Suprapubic skin (tissue), 4 donors: ENCODE measurements around the gene NOTCH2. TPM values are rescaled to one million over a fixed set of nuclear protein-coding genes. Genes with fewer than 3 reads are reported as not detected.

Experiments
- DNase-seq, 2 donors: peaks; one replicate each; pipeline ENCODE4 v3.0.0-alpha.2; 2019; ENCODE audit warnings: low spot score in 2 of 2
- H3K27ac ChIP-seq: fragments of 200-600 bp; sonication (generic); one replicate; pipeline ENCODE4 v1.5.1; 2019
- H3K27me3 ChIP-seq: fragments of 200-600 bp; sonication (generic); one replicate; pipeline ENCODE4 v1.5.1; 2019
- H3K36me3 ChIP-seq: fragments of 200-600 bp; sonication (generic); one replicate; pipeline ENCODE4 v1.5.1; 2019
- H3K4me1 ChIP-seq: fragments of 200-600 bp; sonication (generic); one replicate; pipeline ENCODE4 v1.5.1; 2019
- H3K4me3 ChIP-seq: fragments of 200-600 bp; sonication (generic); one replicate; pipeline ENCODE4 v1.5.1; 2019; ENCODE audit warnings: mild to moderate bottlenecking
- H3K9me3 ChIP-seq: fragments of 200-600 bp; sonication (generic); one replicate; pipeline ENCODE4 v1.5.1; 2019
- EP300 ChIP-seq: sonication (generic); formaldehyde crosslinking; IDR thresholded peaks from one replicate; pipeline ENCODE4 v1.6.1; 2017; ENCODE audit warnings: antibody characterized with exemption
- POLR2A ChIP-seq, 2 donors: fragments of 450-650 bp; IDR thresholded peaks; one replicate each; pipeline ENCODE4 v1.6.1; 2017; ENCODE audit warnings: antibody characterized with exemption in 2 of 2, mild to moderate bottlenecking in 2 of 2, moderate library complexity in 2 of 2
- POLR2AphosphoS5 ChIP-seq, 3 donors: sonication (generic); formaldehyde crosslinking; IDR thresholded peaks; one replicate each; pipeline ENCODE4 v1.6.1; 2017; ENCODE audit warnings: antibody characterized with exemption in 3 of 3
- WGBS: methylation state at CpG from one replicate; pipeline ENCODE4 v1.1.5; 2018; 5-methylcytosine and 5-hydroxymethylcytosine counted together
- total RNA-seq, 4 donors: library from RNA; depleted of rRNA; stranded (reverse); fragments of >200 nt; gene quantifications; one replicate each; pipeline ENCODE4 v1.1.0, GENCODE V29; 2016
- TF ChIP-seq, protein P1 (sequence below), 2 donors: fragments of 200-600 bp in 1 of 2; fragments of 450-650 bp in 1 of 2; sonication (generic) in 1 of 2; IDR thresholded peaks; one replicate each; pipeline ENCODE4 v1.5.1; 2016 to 2019; ENCODE audit warnings: antibody characterized with exemption in 2 of 2, mild to moderate bottlenecking in 1 of 2, moderate library complexity in 1 of 2

NOTCH2 gene
- total RNA-seq, 4 donors from 2014 or later: 120 to 167 (median 154) TPM

DNA sequence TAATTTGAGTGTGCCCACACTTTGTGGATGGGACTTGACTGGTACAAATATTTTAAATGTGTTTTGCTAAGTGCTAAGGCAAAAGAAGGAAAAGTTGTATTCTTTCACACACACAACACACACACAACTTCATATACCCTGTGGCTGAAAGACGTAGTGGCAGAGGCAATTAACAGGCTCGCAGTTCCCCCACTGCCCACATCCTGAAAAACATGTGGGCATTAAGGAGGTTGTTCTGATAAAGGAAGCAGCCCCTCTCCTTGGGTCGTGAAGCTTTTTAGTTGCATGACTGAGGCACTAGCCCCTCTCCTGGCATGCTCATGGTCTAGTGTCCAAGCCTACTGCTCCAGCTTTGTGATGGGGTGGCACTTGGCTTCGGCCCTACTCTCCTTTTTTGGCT is 158.8 kb downstream of the NOTCH2 start:
- no peaks in the 10 kb centered on the region for H3K27me3 ChIP-seq
- H3K27ac ChIP-seq: no peak overlapping the region
- no peaks in the 10 kb centered on the region for H3K9me3 ChIP-seq
- no peak for DNase-seq
- H3K36me3 ChIP-seq: peaks cover 22% of the 10 kb centered on the region
- WGBS: 78% methylated on average over 4 of the region's 4 CpGs
- H3K4me1 ChIP-seq: no peaks in the 10 kb centered on the region
- TF ChIP-seq POLR2A (IDR thresholded peaks at IDR 0.05): no peak
- no peak for TF ChIP-seq POLR2AphosphoS5 (IDR thresholded peaks at IDR 0.05)
- TF ChIP-seq, protein P1, sequence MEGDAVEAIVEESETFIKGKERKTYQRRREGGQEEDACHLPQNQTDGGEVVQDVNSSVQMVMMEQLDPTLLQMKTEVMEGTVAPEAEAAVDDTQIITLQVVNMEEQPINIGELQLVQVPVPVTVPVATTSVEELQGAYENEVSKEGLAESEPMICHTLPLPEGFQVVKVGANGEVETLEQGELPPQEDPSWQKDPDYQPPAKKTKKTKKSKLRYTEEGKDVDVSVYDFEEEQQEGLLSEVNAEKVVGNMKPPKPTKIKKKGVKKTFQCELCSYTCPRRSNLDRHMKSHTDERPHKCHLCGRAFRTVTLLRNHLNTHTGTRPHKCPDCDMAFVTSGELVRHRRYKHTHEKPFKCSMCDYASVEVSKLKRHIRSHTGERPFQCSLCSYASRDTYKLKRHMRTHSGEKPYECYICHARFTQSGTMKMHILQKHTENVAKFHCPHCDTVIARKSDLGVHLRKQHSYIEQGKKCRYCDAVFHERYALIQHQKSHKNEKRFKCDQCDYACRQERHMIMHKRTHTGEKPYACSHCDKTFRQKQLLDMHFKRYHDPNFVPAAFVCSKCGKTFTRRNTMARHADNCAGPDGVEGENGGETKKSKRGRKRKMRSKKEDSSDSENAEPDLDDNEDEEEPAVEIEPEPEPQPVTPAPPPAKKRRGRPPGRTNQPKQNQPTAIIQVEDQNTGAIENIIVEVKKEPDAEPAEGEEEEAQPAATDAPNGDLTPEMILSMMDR (IDR thresholded peaks at IDR 0.05): no peak
- no peak for TF ChIP-seq EP300
- no peak overlapping the region for H3K4me3 ChIP-seq

DNA sequence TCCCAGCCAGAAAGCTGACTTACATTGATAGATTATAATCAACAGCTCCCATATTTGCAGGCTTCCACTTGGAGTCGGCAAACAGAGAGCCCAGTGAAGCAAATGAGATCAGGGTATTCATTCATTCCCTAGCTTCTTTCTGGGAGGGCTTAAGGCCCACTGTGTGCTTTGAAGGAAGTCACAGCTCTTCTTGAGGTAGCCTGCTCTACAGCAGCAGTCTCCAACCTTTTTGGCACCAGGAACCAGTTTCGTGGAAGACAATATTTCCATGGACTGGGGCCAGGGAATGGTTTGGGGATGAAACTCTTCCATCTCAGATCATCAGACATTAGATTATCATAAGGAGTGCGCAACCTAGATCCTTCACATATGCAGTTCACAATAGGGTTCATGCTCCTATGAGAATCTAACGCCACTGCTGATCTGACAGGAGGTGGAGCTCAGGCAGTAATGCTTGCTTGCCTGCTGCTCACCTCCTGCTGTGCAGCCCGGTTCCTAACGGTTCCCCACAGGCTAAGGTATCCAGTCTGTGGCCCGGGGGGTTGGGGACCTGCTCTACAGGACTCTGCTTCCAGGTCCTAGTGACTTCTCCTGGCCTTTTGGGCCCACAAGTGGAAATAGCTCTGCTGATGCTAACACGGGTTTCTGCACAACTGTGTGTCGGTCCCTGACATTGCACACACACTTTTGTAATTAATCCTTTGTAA is 159.4 kb downstream of the NOTCH2 start:
- peaks cover 16% of the 10 kb centered on the region for H3K36me3 ChIP-seq
- DNase-seq: no peak
- TF ChIP-seq POLR2A (IDR thresholded peaks at IDR 0.05): no peak
- no peak for TF ChIP-seq POLR2AphosphoS5 (IDR thresholded peaks at IDR 0.05)
- no peak for TF ChIP-seq EP300
- TF ChIP-seq, protein P1 (IDR thresholded peaks at IDR 0.05): no peak
- whole genome bisulfite sequencing: 76% methylated on average over 6 of the region's 9 CpGs
- H3K27me3 ChIP-seq: no peaks in the 10 kb centered on the region
- H3K4me3 ChIP-seq: no peak overlapping the region
- H3K9me3 ChIP-seq: no peaks in the 10 kb centered on the region
- H3K4me1 ChIP-seq: no peaks in the 10 kb centered on the region
- no peak overlapping the region for H3K27ac ChIP-seq

DNA sequence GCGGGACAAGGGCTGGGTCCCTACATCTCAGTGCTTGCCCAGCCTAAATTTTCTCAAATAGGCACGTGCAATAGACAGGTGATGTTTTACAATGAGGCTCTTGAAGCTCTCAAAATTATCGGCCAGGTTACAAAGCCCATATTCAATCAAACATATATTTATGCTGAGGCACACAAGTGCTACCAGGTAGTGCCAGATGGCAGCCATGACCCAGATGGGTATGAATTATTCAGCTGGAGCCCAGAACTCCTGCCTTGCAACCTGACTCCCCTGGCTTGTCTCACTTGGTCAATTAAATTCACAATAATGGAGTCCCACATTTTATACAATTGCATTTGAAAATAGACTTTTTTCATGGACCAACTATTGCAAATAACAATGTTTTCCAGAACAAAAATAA is 160.8 kb downstream of the NOTCH2 start:
- TF ChIP-seq POLR2A (IDR thresholded peaks at IDR 0.05) (no peak), POLR2AphosphoS5 (IDR thresholded peaks at IDR 0.05) (no peak), EP300 (no peak)
- TF ChIP-seq, protein P1 (IDR thresholded peaks at IDR 0.05): no peak
- no peaks in the 10 kb centered on the region for H3K9me3 ChIP-seq
- DNase-seq: no peak
- peaks cover 2% of the 10 kb centered on the region for H3K36me3 ChIP-seq
- no peak overlapping the region for H3K4me3 ChIP-seq
- H3K4me1 ChIP-seq: no peaks in the 10 kb centered on the region
- H3K27ac ChIP-seq: no peak overlapping the region
- H3K27me3 ChIP-seq: no peaks in the 10 kb centered on the region
- 91% methylated on average over 3 of the region's 3 CpGs for WGBS

DNA sequence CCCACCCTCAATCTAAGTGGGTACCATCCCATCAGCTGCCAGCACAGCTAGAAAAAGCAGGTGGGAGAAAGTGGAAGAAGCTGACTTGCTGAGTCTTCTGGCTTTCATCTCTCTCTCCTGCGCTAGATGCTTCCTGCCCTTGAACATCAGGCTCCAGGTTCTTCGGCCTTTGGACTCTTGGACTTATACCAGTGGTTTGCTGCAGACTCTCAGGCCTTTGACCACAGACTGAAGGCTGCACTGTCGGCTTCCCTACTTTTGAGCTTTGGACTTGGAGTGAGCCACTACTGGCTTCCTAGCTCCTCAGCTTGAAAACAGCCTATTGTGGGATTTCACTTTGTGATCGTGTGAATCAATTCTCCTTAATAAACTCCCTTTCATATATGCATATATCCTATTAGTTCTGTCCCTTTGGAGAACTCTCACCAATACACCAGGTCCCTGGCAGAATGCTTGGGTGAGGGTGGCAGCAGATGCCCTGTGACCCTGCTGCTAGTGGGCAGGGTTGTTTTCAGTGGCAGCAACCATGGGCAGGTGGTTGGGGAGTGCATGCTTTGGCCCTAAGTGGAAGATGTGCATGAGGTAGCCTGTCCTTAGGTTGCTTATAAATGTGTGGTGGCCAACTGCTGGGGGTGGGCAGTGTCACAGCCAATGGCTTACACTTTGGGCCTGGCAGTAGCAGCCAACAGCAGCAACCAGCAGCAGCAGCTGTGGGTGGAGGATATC is 162.4 kb downstream of the NOTCH2 start:
- Histone ChIP-seq H3K9me3 (no peaks in the 10 kb centered on the region), H3K27ac (no peak overlapping the region), H3K27me3 (no peaks in the 10 kb centered on the region), H3K4me1 (no peaks in the 10 kb centered on the region), H3K36me3 (peaks cover under 1% of the 10 kb centered on the region), H3K4me3 (no peak overlapping the region)
- no peak for DNase-seq
- WGBS: 95% methylated on average over 4 of the region's 4 CpGs
- TF ChIP-seq, protein P1 (IDR thresholded peaks at IDR 0.05): no peak
- no peak for TF ChIP-seq POLR2AphosphoS5 (IDR thresholded peaks at IDR 0.05)

DNA sequence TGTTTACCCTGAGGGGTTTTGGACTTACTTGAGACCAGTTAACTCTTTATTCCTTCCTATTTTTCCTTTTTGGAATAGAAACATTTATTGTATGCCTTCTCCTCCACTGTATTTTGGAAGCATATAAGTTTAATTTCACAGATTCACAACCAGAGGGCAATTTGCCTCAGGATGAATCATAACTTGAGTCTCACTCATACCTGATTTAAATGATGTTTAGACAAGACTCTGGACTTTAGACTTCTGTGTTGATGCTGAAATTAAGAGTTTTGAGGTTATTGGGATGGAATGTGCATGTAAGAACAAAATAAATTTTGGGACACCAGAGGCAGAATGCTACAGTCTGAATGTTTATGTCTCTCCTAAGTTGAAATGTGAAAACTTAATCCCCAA is 166.0 kb downstream of the NOTCH2 start:
- DNase-seq: no peak
- Histone ChIP-seq H3K36me3 (no peaks in the 10 kb centered on the region), H3K9me3 (no peaks in the 10 kb centered on the region), H3K27me3 (no peaks in the 10 kb centered on the region), H3K27ac (no peak overlapping the region), H3K4me1 (no peaks in the 10 kb centered on the region), H3K4me3 (no peak overlapping the region)
- no peak for TF ChIP-seq EP300
- no peak for TF ChIP-seq POLR2A (IDR thresholded peaks at IDR 0.05)
- TF ChIP-seq POLR2AphosphoS5 (IDR thresholded peaks at IDR 0.05): no peak
- TF ChIP-seq, protein P1 (IDR thresholded peaks at IDR 0.05): no peak
